GM21717 (cell line): Measurements from ENCODE around the gene PNMT.

ENCODE experiments used
- ATAC-seq: cut with Tn5 transposase; IDR thresholded peaks from one replicate; pipeline ENCODE4 v1.9.1; 2021; ENCODE audit warnings: mild to moderate bottlenecking, moderate library complexity; ENCODE audit not compliant: unreplicated experiment

PNMT gene

DNA sequence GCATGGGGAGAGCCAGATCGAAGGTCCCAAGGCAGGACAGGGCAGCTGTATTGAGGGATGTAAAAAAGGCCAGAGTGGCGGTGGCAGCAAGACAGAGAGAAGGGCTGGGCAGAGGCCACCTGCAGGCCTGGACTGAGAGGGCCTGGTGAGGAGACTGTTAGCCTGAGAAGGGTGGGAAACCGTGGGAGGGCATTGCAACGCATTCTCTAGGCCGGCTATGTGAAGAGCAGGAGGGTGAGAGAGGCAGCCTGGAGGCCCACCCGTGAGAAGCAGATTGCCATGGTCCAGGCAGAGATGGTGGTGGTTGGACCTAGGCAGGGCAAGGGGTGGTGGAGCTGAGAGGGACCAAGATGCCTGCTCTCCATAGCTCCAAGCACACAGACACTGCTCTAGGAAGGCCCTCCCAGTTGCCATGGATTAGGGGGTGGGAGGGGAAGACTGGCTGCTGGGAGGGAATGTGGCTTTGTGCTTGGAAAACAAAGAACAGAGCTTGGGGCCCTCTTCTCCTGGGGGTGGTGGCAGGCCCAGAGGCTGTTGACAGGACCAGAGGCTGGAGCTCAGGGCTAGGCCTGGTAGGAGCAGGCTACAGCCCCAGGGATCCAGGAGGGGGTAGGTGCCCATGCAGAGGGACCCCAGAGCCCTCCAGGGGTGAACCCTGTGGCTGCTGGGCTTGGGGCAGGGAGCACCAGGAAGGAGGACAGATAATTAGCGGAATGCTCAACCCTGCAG lies 15.5 kb upstream of the PNMT start:
- ATAC-seq, result no peak

DNA sequence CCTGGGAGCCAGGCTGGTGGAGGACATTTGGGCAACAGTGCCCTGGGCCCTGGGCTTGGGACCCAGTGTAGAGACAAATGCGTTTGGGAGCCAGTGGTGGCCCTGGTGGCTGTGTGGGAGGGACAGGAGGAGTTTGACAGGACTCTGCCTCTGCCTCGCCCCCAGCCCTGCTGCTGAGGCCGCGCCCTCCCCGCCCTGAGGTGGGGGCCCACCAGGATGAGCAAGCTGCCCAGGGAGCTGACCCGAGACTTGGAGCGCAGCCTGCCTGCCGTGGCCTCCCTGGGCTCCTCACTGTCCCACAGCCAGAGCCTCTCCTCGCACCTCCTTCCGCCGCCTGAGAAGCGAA lies 15.0 kb upstream of the PNMT start:
- ATAC-seq, result no peak

GRCh38 chr17:39653662-39654331 lies 14.5 kb upstream of the PNMT start:
- no peak for ATAC-seq

DNA sequence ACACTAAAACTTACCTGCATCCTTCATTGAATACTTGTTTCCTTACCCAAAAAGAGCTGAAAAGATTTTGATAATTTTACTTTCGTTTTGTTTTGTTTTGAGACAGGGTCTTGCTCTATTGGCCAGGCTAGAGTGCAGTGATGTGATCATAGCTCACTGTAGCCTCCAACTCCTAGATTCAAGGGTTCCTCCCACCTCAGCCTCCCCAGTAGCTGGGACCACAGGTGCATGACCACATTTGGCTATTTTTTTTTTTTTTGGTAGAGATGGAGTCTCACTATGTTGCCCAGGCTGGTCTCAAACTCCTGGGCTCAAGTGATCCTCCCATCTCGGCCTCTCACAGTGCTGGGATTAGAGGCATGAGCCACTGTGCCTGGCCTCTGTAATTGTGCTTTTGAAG lies 13.1 kb upstream of the PNMT start:
- no peak for ATAC-seq

GRCh38 chr17:39658346-39658745 lies 9.9 kb upstream of the PNMT start:
- ATAC-seq, result no peak

DNA sequence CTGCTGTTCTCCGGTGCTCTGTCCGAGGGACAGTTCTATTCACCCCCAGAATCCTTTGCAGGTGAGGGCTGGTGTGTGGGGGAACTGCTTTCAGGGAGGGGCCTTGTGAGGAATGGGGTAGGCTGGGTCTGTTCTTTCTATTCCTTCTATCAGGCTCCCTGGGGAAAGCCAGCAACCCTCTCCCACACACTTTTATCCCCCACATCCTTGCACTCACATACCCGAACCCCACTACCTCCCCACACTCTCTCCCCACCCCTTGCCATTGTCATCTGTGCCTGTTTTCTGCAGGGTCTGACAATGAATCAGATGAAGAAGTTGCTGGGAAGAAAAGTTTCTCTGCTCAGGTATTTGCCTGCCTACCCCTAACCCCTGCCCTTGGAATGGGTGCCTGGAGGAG lies 9.5 kb upstream of the PNMT start:
- ATAC-seq, result no peak

GRCh38 chr17:39659279-39660010 lies 8.8 kb upstream of the PNMT start:
- ATAC-seq, result no peak

DNA sequence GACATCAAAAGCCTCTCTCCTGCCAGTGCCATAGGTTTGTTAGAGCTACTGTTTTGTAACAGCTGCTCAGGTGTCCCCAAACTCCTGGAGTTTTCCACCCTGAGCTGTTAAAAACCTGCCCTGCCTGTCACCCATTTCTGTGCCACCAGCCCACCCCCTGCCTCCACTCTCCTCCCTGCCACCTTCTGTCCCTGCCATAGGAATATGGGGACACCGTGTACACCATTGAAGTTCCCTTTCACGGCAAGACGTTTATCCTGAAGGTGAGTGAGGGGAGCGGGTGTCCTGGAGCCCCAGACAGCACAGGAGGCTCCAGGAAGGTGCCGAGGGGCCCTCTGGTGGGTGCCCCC lies 8.3 kb upstream of the PNMT start:
- ATAC-seq, result no peak

DNA sequence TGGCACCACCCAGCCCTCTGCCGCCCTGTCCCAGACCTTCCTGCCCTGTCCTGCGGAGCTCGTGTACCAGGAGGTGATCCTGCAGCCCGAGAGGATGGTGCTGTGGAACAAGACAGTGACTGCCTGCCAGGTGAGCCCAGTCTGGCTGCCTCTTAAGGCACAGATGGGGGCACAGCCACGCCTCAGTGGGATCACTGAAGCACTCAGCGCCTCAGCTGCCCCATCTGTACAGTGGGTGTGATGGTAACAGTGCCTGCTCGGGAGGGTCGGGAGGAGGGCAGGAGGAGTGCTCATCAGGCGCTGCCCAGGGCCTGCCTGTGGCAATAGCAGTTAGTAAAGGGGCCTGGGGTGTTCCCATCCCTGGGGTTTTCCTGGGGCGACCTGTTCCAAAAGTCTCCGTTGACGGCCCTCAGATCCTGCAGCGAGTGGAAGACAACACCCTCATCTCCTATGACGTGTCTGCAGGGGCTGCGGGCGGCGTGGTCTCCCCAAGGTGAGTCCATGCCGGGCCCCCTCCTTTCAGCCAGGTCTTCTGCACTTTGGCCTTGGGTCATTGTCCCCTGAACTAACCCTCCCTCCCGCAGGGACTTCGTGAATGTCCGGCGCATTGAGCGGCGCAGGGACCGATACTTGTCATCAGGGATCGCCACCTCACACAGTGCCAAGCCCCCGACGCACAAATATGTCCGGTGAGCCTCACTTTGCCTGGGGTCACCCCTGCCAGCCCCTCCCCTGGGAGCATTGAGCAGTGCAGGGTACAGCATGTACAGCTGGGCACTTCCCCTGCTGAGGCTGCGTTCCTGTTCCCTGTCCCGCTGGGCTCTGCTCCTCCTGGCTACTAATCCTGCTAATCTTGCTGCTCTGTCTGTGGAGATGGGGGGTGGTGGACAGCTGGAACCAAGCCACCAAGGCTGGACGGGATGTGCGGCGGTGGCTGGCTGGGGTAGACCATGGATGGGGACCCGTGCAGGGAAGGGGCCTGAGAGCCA lies 7.6 kb upstream of the PNMT start:
- no peak for ATAC-seq

DNA sequence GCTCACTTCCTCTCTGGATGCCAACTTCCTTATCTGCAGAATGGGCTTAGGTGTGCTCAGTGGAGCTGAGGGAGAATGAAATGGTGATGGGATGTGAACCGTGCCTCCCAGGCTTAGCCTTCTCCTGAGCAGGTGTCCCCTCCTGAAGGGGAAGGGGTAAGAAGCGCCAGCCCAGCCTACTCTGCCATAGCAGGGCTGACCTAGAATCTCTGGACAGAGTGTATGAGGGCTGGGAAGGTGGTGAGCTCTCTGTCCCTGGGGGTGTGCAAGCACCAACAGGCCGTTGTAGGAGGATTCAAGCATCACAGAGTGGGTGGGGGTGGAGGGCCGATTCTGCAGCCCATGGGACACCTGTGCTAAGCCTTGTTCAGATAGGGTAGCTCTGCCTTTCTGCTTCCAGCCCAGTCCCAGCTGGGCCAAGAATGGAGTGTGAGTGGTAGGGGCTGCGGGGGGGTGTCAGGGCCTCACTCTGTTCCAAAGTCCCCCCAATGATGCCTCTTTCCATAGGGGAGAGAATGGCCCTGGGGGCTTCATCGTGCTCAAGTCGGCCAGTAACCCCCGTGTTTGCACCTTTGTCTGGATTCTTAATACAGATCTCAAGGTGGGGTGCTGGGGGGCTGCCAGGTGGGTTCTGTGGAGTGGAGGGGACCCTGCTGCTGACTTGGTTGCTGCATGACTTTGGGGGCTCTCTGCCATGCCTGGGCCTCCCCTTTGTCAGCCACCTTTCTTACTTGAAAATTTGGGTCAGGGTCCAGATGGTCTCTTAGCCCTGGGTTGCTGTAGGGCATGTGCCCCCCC lies 6.3 kb upstream of the PNMT start:
- ATAC-seq, result no peak

DNA sequence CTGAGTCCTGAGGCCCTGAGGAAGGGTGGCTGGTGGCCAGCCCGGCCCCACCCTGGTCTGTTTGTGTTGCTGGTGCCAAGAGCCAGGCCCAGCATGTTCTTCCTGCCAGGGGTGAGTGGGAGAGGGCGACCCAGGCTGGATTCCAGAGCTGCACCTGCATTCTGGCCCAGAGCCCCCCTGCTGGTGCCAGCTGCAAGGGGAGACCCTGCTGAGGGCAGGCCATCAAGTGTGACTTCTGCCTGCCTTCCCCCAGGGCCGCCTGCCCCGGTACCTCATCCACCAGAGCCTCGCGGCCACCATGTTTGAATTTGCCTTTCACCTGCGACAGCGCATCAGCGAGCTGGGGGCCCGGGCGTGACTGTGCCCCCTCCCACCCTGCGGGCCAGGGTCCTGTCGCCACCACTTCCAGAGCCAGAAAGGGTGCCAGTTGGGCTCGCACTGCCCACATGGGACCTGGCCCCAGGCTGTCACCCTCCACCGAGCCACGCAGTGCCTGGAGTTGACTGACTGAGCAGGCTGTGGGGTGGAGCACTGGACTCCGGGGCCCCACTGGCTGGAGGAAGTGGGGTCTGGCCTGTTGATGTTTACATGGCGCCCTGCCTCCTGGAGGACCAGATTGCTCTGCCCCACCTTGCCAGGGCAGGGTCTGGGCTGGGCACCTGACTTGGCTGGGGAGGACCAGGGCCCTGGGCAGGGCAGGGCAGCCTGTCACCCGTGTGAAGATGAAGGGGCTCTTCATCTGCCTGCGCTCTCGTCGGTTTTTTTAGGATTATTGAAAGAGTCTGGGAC lies 5.5 kb upstream of the PNMT start:
- no peak for ATAC-seq

DNA sequence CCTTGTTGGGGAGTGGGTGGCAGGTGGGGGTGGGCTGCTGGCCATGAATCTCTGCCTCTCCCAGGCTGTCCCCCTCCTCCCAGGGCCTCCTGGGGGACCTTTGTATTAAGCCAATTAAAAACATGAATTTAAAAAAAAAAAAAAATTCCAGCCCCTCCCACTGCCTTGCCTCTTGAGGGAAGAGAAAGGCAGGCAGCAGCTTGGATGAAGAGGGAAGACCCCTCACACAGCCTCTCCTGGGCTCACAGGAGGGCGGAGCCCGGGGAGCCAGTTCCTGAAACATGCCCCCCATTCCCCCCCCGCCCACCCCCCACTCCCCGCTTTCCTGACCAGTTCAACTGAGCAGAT lies 4.9 kb upstream of the PNMT start:
- ATAC-seq, result no peak

DNA sequence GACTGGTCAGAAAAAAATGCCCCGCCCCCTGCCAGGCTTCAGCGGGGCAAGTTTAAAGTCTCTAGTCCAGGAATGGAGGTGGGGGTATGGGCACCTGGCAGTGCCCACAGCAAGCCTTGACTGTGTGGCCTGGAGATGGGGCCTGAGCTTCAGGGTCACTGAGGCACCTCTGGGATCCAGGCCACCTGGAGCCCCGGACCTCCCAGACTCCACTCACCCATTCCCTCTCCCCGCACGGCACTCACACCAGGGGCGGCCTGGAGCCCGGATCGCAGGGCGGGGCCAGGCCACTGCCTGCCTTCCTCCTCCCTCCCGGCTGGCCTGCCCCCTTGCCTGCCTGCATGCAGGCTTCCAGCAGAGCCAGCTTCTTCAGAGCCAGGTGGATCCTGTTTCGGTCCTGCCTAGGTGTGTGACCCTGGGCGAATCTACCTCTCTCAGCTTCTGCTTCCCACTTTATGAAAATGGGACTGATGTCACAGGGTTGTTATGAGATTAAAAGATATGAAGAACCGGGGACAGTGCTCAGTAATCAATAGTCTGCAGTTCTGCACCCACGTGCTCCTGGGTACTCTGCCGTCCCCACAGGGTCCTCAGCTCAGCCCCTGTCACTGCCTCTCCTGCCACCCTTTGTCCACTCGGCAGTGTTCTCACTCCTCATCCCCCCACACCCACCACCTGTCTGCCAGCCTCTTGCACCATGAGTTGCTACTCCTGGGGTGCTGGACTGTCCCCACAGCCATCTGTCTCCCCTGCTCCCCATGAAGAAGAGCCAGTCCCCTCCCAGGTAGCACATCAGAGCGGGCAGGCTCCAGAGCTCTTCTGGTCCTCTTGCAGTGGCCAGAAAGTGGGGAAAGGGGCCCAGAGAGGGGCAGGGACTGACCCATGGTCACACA lies 4.3 kb upstream of the PNMT start:
- no peak for ATAC-seq

DNA sequence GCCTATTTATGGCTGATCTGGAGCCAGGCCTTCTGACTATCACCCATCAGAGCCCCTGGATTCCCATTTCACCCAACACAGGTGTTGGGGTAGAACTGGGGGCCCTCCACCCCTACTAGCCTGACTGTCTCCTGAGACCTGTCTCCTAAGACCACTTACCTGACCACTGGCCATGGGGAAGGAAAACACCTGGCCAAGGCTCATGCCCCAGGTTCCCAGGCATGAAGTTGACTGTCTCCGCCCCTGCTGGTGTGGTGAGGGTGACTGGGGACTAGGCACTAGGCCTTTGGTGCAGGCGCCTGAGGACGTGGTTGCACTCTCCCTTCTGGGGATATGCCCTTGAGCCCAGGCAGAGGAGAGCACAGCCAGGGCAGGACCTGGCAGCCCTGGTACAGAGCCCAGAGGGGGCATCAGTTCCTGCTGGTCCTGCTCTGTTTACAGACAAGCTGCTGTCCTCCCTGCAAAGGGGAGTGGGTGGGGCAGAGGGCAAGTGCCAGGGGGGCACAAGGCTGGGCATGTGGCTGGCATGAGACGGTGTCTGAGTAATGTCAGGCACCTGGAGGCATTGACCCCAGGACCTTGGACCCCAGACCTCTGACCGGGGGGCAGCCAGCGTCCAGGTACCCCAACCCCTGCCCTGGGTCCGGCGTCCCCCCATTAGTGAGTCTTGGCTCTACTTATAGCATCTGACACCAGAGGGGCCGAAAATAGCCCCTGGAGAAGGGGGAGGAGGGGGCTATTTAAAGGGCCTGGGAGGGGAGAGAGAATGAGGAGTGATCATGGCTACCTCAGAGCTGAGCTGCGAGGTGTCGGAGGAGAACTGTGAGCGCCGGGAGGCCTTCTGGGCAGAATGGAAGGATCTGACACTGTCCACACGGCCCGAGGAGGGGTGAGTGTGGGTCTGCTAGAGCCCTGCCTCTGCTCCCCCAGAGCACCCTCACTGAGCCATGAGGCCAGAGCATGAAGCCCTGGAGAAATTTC lies 3.4 kb upstream of the PNMT start, which contains the start of gene TCAP:
TSS of gene TCAP (plus strand) at position 769 of the 981 bp plus-strand sequence. CDS start at position 780, 11 bp downstream.
- no peak for ATAC-seq

DNA sequence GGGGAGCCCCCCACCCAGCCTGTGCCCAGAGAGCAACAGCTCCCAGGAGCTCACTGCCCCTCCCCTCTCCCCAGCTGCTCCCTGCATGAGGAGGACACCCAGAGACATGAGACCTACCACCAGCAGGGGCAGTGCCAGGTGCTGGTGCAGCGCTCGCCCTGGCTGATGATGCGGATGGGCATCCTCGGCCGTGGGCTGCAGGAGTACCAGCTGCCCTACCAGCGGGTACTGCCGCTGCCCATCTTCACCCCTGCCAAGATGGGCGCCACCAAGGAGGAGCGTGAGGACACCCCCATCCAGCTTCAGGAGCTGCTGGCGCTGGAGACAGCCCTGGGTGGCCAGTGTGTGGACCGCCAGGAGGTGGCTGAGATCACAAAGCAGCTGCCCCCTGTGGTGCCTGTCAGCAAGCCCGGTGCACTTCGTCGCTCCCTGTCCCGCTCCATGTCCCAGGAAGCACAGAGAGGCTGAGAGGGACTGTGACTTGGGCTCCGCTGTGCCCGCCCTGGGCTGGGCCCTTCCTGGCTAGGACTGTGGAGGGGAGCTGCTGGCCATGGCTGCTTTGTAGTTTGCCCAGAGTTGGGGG lies 2.5 kb upstream of the PNMT start:
- no peak for ATAC-seq

DNA sequence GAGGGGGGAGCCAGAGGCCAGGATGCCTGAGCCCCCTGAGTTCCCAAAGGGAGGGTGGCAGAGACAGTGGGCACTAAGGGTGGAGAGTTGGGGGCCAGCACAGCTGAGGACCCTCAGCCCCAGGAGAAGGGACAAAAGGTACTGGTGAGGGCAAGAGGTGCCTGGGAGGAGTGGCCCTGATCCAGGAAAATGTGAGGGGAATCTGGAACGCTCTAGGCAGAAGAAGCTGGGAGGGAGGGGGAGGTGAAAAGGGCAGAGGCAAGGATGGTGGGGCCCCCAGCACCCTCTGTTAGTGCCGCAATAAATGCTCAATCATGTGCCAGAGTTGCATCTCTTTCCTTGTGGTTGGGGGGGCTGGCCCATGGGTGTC lies 2.0 kb upstream of the PNMT start:
- no peak for ATAC-seq
